Muscle layer of duodenum (tissue), 2 donors: ENCODE results near the gene NCMAP.

Experiments used
- H3K27ac ChIP-seq: one replicate; pipeline ENCODE4 v1.7.0; 2013; ENCODE audit warnings: mild to moderate bottlenecking, low read length
- H3K27me3 ChIP-seq: one replicate; pipeline ENCODE4 v1.7.0; 2013; ENCODE audit warnings: low read depth, mild to moderate bottlenecking, control low read depth, low read length
- H3K36me3 ChIP-seq, 2 donors: one replicate each; pipeline ENCODE4 v1.7.0; 2013; ENCODE audit warnings: low read length in 2 of 2, control low read depth in 1 of 2, mild to moderate bottlenecking in 1 of 2; ENCODE audit not compliant: insufficient read depth in 2 of 2, control insufficient read depth in 1 of 2
- H3K4me1 ChIP-seq, 2 donors: one replicate each; pipeline ENCODE4 v1.7.0; 2013; ENCODE audit warnings: low read length in 2 of 2, mild to moderate bottlenecking in 2 of 2, control low read depth in 1 of 2, moderate library complexity in 1 of 2; ENCODE audit not compliant: insufficient read depth in 2 of 2, control insufficient read depth in 1 of 2
- H3K4me3 ChIP-seq, 2 donors: one replicate each; pipeline ENCODE4 v1.7.0; 2013; ENCODE audit warnings: low read length in 2 of 2, low read depth in 1 of 2, mild to moderate bottlenecking in 1 of 2
- H3K9me3 ChIP-seq, 2 donors: one replicate each; pipeline ENCODE4 v1.7.0; 2013; ENCODE audit warnings: low read length in 2 of 2, control low read depth in 1 of 2, mild to moderate bottlenecking in 1 of 2; ENCODE audit not compliant: control insufficient read depth in 1 of 2
- donor health status: healthy.

Gene NCMAP

GRCh38 chr1:24578846-24579245 lies 23.0 kb downstream of the NCMAP start:
- Histone ChIP-seq H3K27ac (no peak overlapping the region), H3K27me3 (no peaks in the 10 kb centered on the region), H3K36me3 (no peaks in the 10 kb centered on the region), H3K4me3 (no peak overlapping the region), H3K4me1 (no peaks in the 10 kb centered on the region), H3K9me3 (no peaks in the 10 kb centered on the region)

DNA sequence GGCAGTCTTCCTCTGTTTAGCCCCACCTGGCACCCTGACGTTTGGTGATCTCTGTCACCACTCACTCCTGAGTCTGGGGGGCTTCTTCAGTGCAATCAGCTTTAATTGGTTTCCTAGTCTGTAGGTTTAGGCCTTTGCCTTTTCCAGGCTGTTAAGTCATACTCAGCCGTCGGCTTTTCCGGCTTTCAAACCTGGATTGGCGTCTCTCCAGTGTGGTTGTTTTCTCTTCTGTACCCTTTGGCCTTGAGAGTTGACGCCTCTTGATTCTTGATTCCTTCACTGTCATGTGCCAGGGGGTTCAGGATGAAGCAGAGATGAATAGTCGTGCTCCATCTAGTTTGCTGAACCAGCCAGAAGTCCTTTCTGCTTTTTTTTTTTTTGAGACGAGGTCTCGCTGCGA lies 24.9 kb downstream of the NCMAP start:
- Histone ChIP-seq H3K27ac (no peak overlapping the region), H3K9me3 (no peaks in the 10 kb centered on the region)

DNA sequence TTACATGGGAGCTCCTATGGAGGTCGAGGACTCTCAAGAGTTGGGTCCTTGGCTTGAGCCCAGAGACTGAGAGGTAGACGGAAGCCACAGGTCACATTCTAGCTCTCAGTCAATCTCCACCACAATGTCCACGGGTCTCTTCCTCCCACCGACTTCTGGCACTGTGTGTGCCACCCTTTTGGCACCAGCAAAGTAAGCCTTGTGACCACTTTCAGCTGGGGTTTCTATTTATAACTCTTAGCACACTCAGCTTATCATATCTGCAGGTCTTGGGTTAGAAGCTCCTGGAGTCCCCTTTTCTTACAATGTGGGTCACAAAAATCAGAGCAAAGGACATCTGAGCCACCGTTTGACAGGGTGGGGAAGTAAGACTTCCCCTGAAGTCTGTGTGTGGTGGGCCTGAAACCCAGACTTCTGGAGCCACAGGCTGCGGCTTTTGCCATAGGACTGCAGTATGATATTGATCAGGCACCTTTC lies 28.3 kb downstream of the NCMAP start:
- Histone ChIP-seq H3K27ac (no peak overlapping the region), H3K4me1 (no peaks in the 10 kb centered on the region), H3K9me3 (no peaks in the 10 kb centered on the region), H3K4me3 (no peak overlapping the region), H3K27me3 (no peaks in the 10 kb centered on the region), H3K36me3 (no peaks in the 10 kb centered on the region)

More for the DNA sequence above, 24.9 kb downstream of the NCMAP start:
- no peaks in the 10 kb centered on the region for H3K36me3 ChIP-seq
- no peaks in the 10 kb centered on the region for H3K4me1 ChIP-seq
- H3K4me3 ChIP-seq: no peak overlapping the region
- H3K27me3 ChIP-seq: no peaks in the 10 kb centered on the region

GRCh38 chr1:24586119-24586518 lies 30.2 kb downstream of the NCMAP start:
- Histone ChIP-seq H3K27me3 (no peaks in the 10 kb centered on the region), H3K4me1 (no peaks in the 10 kb centered on the region), H3K36me3 (no peaks in the 10 kb centered on the region), H3K9me3 (no peaks in the 10 kb centered on the region), H3K27ac (no peak overlapping the region), H3K4me3 (no peak overlapping the region)

DNA sequence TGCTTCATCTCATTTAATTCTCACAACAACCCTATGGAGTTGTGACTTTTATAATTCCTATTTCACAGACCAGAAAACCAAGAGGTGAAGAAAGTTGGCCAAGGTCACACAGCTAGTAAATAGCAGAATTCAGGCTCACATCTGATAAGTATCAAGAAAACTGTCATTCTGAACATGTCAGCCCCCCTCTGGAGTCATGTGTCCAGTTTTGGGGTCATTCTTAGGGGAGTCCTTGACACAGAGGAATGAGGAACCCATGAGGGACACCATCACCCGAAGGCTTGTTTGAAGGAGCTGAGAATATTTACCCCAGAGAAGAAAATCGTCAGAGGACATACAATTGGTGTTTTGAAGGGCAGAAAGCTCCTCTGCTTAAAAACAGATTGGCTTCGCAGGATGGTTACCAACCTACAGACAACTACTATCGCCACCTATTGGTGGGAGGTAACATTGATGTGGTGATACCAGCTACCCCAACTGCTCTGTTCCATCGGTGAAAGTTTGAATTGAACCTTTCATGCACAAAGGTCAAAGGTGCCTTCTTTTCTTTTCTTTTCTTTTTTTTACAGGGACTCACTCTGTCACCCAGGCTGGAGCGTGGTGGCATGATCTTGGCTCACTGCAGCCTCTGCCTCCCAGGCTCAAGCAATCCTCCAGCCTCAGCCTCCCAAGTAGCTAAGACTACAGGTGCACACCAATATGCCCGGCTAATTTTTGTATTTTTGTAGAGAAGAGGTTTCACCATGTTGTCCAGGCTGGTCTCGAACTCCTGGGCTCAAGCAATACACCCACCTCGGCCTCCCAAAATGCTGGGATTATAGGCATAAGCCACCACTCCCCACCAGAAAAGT lies 31.3 kb downstream of the NCMAP start:
- Histone ChIP-seq H3K4me1 (no peaks in the 10 kb centered on the region), H3K27me3 (no peaks in the 10 kb centered on the region), H3K4me3 (no peak overlapping the region), H3K36me3 (no peaks in the 10 kb centered on the region), H3K9me3 (no peaks in the 10 kb centered on the region), H3K27ac (no peak overlapping the region)

DNA sequence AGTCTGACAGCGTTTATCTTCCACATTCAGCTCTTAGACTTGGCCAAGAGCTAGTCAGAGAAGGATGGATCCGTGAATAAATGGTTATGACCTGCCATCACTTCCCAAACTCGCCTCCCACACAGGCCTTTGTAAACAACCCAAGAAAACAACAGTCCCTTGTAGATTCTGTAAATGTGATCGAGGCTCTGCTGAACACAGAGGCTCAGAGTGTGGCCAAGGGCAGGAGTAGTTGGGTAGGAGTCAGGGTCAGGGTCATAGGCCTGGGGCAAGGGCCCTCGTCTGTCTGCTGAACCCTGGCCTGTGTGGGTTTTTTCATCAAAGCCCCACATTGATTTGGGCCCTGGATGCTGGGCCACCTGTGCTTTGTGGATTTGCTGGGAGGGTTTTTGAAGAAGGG lies 32.7 kb downstream of the NCMAP start:
- Histone ChIP-seq H3K36me3 (no peaks in the 10 kb centered on the region), H3K27me3 (no peaks in the 10 kb centered on the region), H3K4me3 (no peak overlapping the region), H3K4me1 (no peaks in the 10 kb centered on the region), H3K27ac (no peak overlapping the region), H3K9me3 (no peaks in the 10 kb centered on the region)

- no peaks in the 10 kb centered on the region for H3K36me3 ChIP-seq
- no peaks in the 10 kb centered on the region for H3K9me3 ChIP-seq
- H3K4me3 ChIP-seq: no peak overlapping the region
- no peaks in the 10 kb centered on the region for H3K4me1 ChIP-seq
- no peak overlapping the region for H3K27ac ChIP-seq
- no peaks in the 10 kb centered on the region for H3K27me3 ChIP-seq
Observed at GRCh38 chr1:24589200-24589599, 33.3 kb downstream of the NCMAP start.

DNA sequence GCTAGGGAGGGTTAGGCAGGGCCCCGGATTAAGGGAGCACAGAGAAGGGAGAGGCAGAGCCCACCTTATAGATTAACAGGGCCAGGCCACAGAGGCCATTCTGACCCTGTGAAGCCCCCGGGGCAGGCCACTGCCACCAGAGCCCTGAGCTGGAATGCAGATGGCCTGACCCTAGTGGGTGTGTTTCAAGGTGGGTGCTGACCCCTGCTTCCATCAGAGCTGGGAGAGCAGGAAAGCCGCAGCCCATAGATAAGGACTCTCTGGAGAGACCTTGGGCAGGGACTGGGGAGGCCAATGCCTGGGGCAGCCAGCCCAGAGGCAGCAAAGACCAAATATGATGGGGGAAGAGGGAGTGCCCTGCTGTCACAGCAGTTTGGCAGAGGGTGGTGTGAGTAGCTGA lies 35.9 kb downstream of the NCMAP start:
- Histone ChIP-seq H3K27ac (no peak overlapping the region), H3K27me3 (no peaks in the 10 kb centered on the region), H3K4me3 (no peak overlapping the region), H3K4me1 (no peaks in the 10 kb centered on the region), H3K9me3 (no peaks in the 10 kb centered on the region), H3K36me3 (no peaks in the 10 kb centered on the region)

DNA sequence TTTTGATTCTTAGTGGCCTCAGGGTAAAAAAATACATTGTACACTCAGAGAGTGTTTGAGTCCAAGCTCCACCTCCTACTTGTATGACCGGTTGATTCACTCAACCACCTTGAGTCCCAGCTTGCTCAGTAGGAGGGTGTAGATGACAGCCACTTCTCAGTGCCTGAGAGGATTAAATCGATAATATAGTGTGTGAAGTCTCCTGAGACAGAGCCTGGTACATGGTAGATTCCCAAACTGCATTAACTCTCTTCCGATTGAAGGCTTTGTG lies 38.4 kb downstream of the NCMAP start:
- Histone ChIP-seq H3K4me1 (no peaks in the 10 kb centered on the region), H3K9me3 (no peaks in the 10 kb centered on the region), H3K4me3 (no peak overlapping the region), H3K27ac (no peak overlapping the region), H3K27me3 (no peaks in the 10 kb centered on the region), H3K36me3 (no peaks in the 10 kb centered on the region)

DNA sequence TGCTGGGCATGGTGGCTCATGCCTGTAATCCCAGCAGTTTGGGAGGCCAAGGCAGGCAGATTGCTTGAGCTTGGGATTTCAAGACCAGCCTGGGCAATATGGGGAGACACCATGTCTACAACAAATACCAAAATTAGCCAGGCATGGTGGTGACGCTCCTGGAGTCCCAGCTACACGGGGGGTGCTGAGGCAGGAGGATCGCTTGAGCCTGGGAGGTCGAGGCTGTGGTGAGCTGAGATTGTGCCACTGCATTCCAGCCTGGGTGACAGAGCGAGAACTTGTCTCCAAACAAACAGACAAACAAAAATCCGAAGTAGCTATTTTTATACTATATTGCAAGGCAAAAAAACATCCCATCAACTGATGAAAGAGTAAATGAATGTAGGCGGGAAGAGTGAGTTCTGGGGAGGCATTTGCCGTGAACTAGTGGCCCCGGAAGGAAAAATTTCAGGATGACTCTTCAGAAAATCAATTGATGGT lies 40.6 kb downstream of the NCMAP start:
- Histone ChIP-seq H3K27ac (no peak overlapping the region), H3K36me3 (no peaks in the 10 kb centered on the region)

DNA sequence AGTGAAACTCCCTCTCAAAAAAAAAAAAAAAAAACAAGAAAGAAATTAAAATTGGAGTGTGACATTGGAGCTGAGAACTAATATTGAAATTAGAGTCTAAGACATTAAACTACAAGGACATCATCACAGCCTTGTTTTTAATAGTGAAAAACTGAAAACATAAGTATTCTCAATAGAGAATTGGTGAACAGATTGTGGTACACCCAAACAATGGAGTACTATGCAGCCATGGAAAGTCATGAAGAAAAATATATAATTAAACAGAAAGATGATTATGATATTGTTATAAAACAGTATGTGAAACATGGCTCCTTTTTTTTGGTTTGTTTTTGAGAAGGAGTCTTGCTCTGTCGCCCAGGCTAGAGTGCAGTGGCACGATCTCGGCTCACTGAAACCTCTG lies 43.4 kb downstream of the NCMAP start:
- H3K9me3 ChIP-seq: no peaks in the 10 kb centered on the region
- no peak overlapping the region for H3K4me3 ChIP-seq
- no peaks in the 10 kb centered on the region for H3K4me1 ChIP-seq
- H3K27ac ChIP-seq: no peak overlapping the region
- no peaks in the 10 kb centered on the region for H3K27me3 ChIP-seq
- no peaks in the 10 kb centered on the region for H3K36me3 ChIP-seq

More for the DNA sequence above, 40.6 kb downstream of the NCMAP start:
- Histone ChIP-seq H3K27me3 (no peaks in the 10 kb centered on the region), H3K9me3 (no peaks in the 10 kb centered on the region), H3K4me1 (no peaks in the 10 kb centered on the region), H3K4me3 (no peak overlapping the region)

DNA sequence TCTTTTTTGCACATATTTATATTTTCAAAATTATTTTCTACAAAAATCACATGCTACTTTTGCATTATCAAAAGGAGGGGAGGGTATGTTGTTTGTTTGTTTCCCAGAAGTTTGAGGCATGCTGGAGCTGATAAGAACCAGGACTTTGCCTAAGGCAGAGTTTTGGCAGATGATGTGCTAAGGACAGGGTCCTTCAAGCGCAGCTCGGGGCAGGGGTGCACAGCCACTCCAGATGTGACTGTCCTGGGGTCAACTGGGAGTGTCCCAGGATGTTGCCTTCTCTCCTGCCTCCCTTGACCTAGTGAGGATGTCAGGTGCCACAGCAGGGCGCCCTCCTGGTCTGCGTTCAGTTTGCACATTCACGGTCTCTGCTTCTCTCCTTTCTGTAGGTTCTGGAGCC lies 44.7 kb downstream of the NCMAP start:
- Histone ChIP-seq H3K27me3 (no peaks in the 10 kb centered on the region), H3K4me3 (no peak overlapping the region), H3K36me3 (no peaks in the 10 kb centered on the region), H3K4me1 (no peaks in the 10 kb centered on the region), H3K9me3 (no peaks in the 10 kb centered on the region), H3K27ac (no peak overlapping the region)
